Heart right ventricle (tissue), 16 donors: ENCODE results near the gene OR4N2. TPM values are rescaled to one million over a fixed set of nuclear protein-coding genes. Genes with fewer than 3 reads are reported as not detected.
"Not testable (repeated sequence)": the region's sequence is repeated elsewhere in the genome, so short reads cannot be mapped to it uniquely, and the experiment has no call there.

Experiments
- ATAC-seq, 8 donors: fragments of 200-7000 bp; cut with Tn5 transposase; one replicate each; pipeline ENCODE4 v1.9.1; 2020; ENCODE audit warnings: mild to moderate bottlenecking in 8 of 8, moderate library complexity in 8 of 8, moderate number of reproducible peaks in 1 of 8
- DNase-seq, 2 donors: peaks; one replicate each; pipeline ENCODE4 v3.0.0-alpha.2; 2020
- H3K27ac ChIP-seq, 10 donors: fragments of 200-600 bp; sonication (generic) in 2 of 10; one replicate each; pipeline versions ENCODE4 v1.5.0 to v1.8.0; 2020 to 2022; ENCODE audit warnings: mild to moderate bottlenecking in 3 of 10
- H3K27me3 ChIP-seq, 7 donors: fragments of 200-600 bp; one replicate each; pipeline ENCODE4 v1.8.0; 2021 to 2022; ENCODE audit warnings: mild to moderate bottlenecking in 2 of 7
- H3K36me3 ChIP-seq, 9 donors: fragments of 200-600 bp; sonication (generic) in 1 of 9; one replicate each; pipeline versions ENCODE4 v1.5.0 to v1.8.0; 2020 to 2022; ENCODE audit warnings: mild to moderate bottlenecking in 2 of 9
- H3K4me1 ChIP-seq, 9 donors: fragments of 200-600 bp; sonication (generic) in 1 of 9; one replicate each; pipeline versions ENCODE4 v1.5.0 to v1.8.0; 2020 to 2022; ENCODE audit warnings: mild to moderate bottlenecking in 4 of 9
- H3K4me3 ChIP-seq, 10 donors: fragments of 200-600 bp; sonication (generic) in 2 of 10; one replicate each; pipeline versions ENCODE4 v1.5.0 to v1.8.0; 2020 to 2022; ENCODE audit warnings: mild to moderate bottlenecking in 7 of 10, moderate library complexity in 2 of 10
- H3K9me3 ChIP-seq, 11 donors: fragments of 200-600 bp in 10 of 11; sonication (generic) in 2 of 11; one replicate each; pipeline versions ENCODE4 v1.5.0 to v1.8.0; 2013 to 2022; ENCODE audit warnings: mild to moderate bottlenecking in 2 of 11, control low read depth in 1 of 11, moderate library complexity in 1 of 11
- WGBS, 2 donors: extraction: QIAGEN DNeasy Blood & Tissue Kit; methylation state at CpG; one replicate each; pipeline ENCODE4 v1.1.7; 2013; ENCODE audit warnings: inconsistent platforms in 1 of 2; 5-methylcytosine and 5-hydroxymethylcytosine counted together
- intact Hi-C, 10 donors: fragments of 100-400 bp; cut with DNase I; formaldehyde crosslinking; loops; one replicate each; pipeline versions ENCODE4 v1.11.1 to v1.14.2; 2022
- polyA plus RNA-seq, 2 donors: library from polyadenylated mRNA; stranded (reverse); fragments of 200-250 nt; gene quantifications; one replicate each; pipeline ENCODE4 v1.2.3, GENCODE V29; 2013
- total RNA-seq, 10 donors: library from RNA; stranded (reverse); fragmentation: NEBNext Ultra II Directional in 3 of 10; extraction: Animal tissue kit (Norgen Biotek cat#: 25700) in 3 of 10; gene quantifications; one replicate each; pipeline versions ENCODE4 v1.2.1 to v1.2.4, GENCODE V29; 2021 to 2023
- TF ChIP-seq, protein P1 (sequence below), 9 donors: fragments of 200-600 bp; sonication (generic) in 2 of 9; IDR thresholded peaks; one replicate each; pipeline versions ENCODE4 v1.5.0 to v1.8.0; 2021 to 2022; ENCODE audit warnings: antibody characterized with exemption in 9 of 9, mild to moderate bottlenecking in 5 of 9, moderate library complexity in 1 of 9
- donor health status: Arrhythmogenic right ventricular cardiomyopathy.
- donor health status: ischemic (EF 13 %, LVEDD 7.1; RV severe dilation, severe dysfunction).
- donor health status: healthy with polysubstance abuse.
- donor health status: DM: no; HTN: yes; CAD: no.
- donor health status: DM: no; HTN: no; CAD: no.
- donor health status: ischemic (EF 25% LVEDD 6.9; RV normal size, moderate dysfunction).
- donor health status: ischemic (EF 25% LVEDD 5.7; RV mildly dilated, moderate dysfunction).
- donor health status: healthy.
- donor health status: DM: yes; HTN: yes; CAD: no.
- donor health status: Ischemic cardiomyopathy.
- donor health status: ischemic (EF 35%, LVEDD 5.7; RV mildly dilated, moderate dysfunction).
- donor health status: nonischemic (EF 11% LVEDD 7.7; RV severe dilation, severe dysfunction).
- donor health status: DM: yes; HTN: yes; CAD: no.
- donor health status: PGD.
- donor health status: ischemic (EF 29% LVEDD 5.4; RV normal size, mild dysfunction).
- donor health status: nonischemic (EF 23%, LVEDD 6.1; RV moderate dilation, normal function).

Gene OR4N2
- total and polyA plus RNA-seq, 12 donors = not detected

DNA sequence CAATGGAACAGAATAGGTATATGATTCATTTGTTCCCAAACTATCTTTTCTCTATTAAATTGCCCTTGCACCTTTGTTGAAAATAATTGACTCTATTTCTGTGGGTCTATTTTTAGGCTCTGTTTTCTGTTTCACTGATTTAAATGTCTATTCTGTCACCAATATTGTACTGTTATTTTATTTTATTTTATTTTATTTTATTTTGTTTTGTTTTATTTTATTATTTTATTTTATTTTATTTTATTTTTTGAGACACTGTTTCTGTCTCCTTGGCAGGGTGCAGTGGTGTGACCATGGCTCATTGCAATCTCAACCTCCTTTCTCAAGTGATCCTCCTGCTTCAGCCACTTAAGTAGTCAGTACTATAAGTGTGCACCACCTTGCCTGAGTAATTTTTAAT is 34.9 kb downstream of the OR4N2 start:
- H3K27me3 ChIP-seq = no peaks in the 10 kb centered on the region
- intact Hi-C loops = no loop called here
- peaks cover 0 to 75% (median 7%) of the 10 kb centered on the region in 11 donors for H3K9me3 ChIP-seq
- TF ChIP-seq, protein P1, sequence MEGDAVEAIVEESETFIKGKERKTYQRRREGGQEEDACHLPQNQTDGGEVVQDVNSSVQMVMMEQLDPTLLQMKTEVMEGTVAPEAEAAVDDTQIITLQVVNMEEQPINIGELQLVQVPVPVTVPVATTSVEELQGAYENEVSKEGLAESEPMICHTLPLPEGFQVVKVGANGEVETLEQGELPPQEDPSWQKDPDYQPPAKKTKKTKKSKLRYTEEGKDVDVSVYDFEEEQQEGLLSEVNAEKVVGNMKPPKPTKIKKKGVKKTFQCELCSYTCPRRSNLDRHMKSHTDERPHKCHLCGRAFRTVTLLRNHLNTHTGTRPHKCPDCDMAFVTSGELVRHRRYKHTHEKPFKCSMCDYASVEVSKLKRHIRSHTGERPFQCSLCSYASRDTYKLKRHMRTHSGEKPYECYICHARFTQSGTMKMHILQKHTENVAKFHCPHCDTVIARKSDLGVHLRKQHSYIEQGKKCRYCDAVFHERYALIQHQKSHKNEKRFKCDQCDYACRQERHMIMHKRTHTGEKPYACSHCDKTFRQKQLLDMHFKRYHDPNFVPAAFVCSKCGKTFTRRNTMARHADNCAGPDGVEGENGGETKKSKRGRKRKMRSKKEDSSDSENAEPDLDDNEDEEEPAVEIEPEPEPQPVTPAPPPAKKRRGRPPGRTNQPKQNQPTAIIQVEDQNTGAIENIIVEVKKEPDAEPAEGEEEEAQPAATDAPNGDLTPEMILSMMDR (IDR thresholded peaks at IDR 0.05) = no peak
- DNase-seq (no peak), ATAC-seq (no peak)
- no peak overlapping the region for H3K4me3 ChIP-seq
- no peak overlapping the region for H3K27ac ChIP-seq
- H3K4me1 ChIP-seq = no peaks in the 10 kb centered on the region
- H3K36me3 ChIP-seq = no peaks in the 10 kb centered on the region

DNA sequence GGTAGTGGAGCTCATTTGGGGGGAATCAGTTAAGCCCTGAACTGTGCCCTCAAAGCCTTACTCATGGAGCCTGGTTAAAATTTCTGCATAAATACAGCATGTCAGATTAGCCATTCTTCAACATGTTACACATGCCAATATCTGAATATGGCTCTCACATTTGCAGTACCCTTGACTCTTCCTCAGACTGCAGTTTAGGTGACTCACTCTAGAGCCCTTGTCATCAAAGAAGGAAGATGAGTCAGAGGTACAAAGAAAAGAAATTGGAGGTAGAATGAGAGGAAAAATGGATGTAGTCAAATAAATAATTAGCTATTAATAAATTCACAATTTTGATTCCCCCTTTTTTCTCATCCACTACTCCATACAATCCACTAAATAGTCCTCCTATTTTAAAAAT is 47.8 kb downstream of the OR4N2 start:
- TF ChIP-seq, protein P1 (IDR thresholded peaks at IDR 0.05) = no peak
- Histone ChIP-seq H3K4me1 (no peaks in the 10 kb centered on the region), H3K27ac (no peak overlapping the region), H3K9me3 (peaks cover 0 to 18% (median 0%) of the 10 kb centered on the region in 11 donors), H3K27me3 (no peaks in the 10 kb centered on the region), H3K4me3 (no peak overlapping the region), H3K36me3 (no peaks in the 10 kb centered on the region)
- ATAC-seq (no peak), DNase-seq (no peak)
- intact Hi-C loops = no loop called here

DNA sequence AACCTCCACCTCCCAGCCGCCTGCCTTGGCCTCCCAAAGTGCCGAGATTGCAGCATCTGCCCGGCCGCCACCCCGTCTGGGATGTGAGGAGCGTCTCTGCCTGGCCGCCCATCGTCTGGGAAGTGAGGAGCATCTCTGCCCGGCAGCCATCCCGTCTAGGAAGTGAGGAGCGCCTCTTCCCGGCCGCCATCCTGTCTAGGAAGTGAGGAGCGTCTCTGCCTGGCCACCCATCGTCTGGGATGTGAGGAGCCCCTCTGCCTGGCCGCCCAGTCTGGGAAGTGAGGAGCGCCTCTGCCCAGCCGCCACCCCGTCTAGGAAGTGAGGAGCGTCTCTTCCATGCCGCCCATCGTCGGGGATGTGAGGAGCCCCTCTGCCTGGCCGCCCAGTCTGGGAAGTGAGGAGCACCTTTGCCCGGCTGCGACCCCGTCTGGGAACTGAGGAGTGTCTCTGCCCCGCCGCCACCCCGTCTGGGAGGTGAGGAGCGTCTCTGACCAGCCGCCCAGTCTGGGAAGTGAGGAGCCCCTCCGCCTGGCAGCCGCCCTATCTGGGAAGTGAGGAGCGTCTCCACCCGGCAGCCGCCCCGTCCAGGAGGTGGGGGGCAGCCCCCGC is 62.6 kb downstream of the OR4N2 start:
- not testable (repeated sequence) for H3K4me3 ChIP-seq, DNase-seq

DNA sequence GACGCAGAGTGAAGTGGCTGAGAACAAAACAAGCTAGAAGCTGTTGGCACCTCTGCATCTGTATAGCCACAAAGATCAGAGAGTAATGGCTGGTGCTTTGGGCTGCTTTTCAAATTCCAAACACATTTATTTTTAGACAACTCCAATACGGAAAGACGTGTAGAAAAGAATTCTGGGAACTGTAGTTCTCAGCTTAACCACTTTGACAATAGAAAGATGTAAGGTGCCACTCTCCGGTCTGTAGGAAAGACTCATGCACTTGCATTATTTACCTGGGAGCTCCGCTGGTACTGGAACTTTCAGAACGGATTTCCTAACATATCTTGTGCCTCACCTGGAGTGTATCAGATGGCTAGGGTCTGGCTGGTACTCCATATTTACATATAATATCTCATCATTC is 69.6 kb downstream of the OR4N2 start:
- 22 to 28% methylated on average over 6 of the region's 6 CpGs for WGBS, 2 donors

More for the DNA sequence above, 62.6 kb downstream of the OR4N2 start:
- ATAC-seq, H3K4me1 ChIP-seq, H3K27ac ChIP-seq, H3K9me3 ChIP-seq, H3K36me3 ChIP-seq, intact Hi-C loops, H3K27me3 ChIP-seq: not testable (repeated sequence)
- WGBS, 2 donors = 91 to 93% methylated on average over 34 to 39 of the region's 39 CpGs

DNA sequence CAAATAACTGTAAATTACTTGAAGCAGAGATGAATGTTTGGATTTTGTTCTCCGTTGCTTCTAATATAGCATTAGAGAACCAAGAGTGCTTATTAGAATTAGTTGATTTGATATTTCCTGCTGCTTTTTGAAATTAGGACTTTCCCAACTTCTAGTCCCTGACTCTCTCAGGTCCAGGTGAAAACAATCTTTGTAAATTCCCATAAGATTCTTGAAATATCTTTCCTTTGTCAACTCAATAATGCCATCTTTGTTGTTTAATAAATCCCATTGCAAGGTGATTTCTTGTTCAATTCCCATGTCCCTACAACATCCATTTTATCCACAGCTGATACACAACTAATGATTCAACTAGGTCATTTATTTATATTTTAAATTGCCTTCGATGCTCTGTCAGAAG is 71.3 kb downstream of the OR4N2 start, which contains the start of gene OR4K2:
Gene OR4K2, plus strand, starts transcription at position 301 of the 400 bp plus-strand sequence. CDS start 1,126 bp downstream, outside the sequence.
- DNase-seq = no peak
- TF ChIP-seq, protein P1 (IDR thresholded peaks at IDR 0.05) = no peak
- intact Hi-C loops = no loop called here
- no peaks in the 10 kb centered on the region for H3K27me3 ChIP-seq
- peaks cover 0 to 20% (median 4%) of the 10 kb centered on the region in 11 donors for H3K9me3 ChIP-seq
- H3K36me3 ChIP-seq = no peaks in the 10 kb centered on the region
- no peaks in the 10 kb centered on the region for H3K4me1 ChIP-seq
- no peak within 1 kb of the TSS for H3K27ac ChIP-seq
- no peak within 1 kb of the TSS for H3K4me3 ChIP-seq
- no peak for ATAC-seq
- 40 to 51% methylated on average over 2 of the region's 2 CpGs for WGBS, 2 donors

More for the DNA sequence above, 69.6 kb downstream of the OR4N2 start:
- no peak for ATAC-seq
- no peaks in the 10 kb centered on the region for H3K36me3 ChIP-seq
- H3K4me1 ChIP-seq = no peaks in the 10 kb centered on the region
- DNase-seq = no peak
- no peak overlapping the region for H3K4me3 ChIP-seq
- H3K27me3 ChIP-seq = no peaks in the 10 kb centered on the region
- TF ChIP-seq, protein P1 (IDR thresholded peaks at IDR 0.05) = no peak
- peaks cover 0 to 10% (median 2%) of the 10 kb centered on the region in 11 donors for H3K9me3 ChIP-seq
- H3K27ac ChIP-seq = no peak overlapping the region
- intact Hi-C loops = no loop called here
